Right lobe of liver (tissue), 6 donors: Measurements from ENCODE around the gene ATP13A2. TPM values are rescaled to one million over a fixed set of nuclear protein-coding genes. Genes with fewer than 3 reads are reported as not detected.

ENCODE experiments used
- ATAC-seq, 4 donors: fragments of 200-7000 bp; cut with Tn5 transposase; one replicate each; pipeline ENCODE4 v1.9.1; 2020; ENCODE audit warnings: mild to moderate bottlenecking in 4 of 4, moderate library complexity in 4 of 4
- DNase-seq, 3 donors: peaks; one replicate each; pipeline ENCODE4 v3.0.0-alpha.2; 2020
- H3K27ac ChIP-seq, 3 donors: fragments of 200-600 bp; one replicate each; pipeline ENCODE4 v1.8.0; 2022
- H3K27me3 ChIP-seq, 2 donors: fragments of 200-600 bp; one replicate each; pipeline ENCODE4 v1.8.0; 2022
- H3K36me3 ChIP-seq, 4 donors: fragments of 200-600 bp; sonication (generic) in 1 of 4; one replicate each; pipeline versions ENCODE4 v1.5.1 to v1.8.0; 2017 to 2022; ENCODE audit warnings: control low read depth in 1 of 4
- H3K4me1 ChIP-seq, 4 donors: fragments of 200-600 bp; sonication (generic) in 1 of 4; one replicate each; pipeline versions ENCODE4 v1.5.1 to v1.8.0; 2017 to 2022; ENCODE audit warnings: control low read depth in 1 of 4
- H3K4me3 ChIP-seq, 3 donors: fragments of 200-600 bp; one replicate each; pipeline ENCODE4 v1.8.0; 2022
- H3K9me3 ChIP-seq, 4 donors: fragments of 200-600 bp; sonication (generic) in 1 of 4; one replicate each; pipeline versions ENCODE4 v1.5.1 to v1.8.0; 2017 to 2022; ENCODE audit warnings: control low read depth in 1 of 4
- POLR2A ChIP-seq: fragments of 450-650 bp; IDR thresholded peaks from one replicate; pipeline ENCODE4 v1.6.1; 2017; ENCODE audit warnings: antibody characterized with exemption, mild to moderate bottlenecking
- WGBS: methylation state at CpG from one replicate; pipeline ENCODE4 v1.1.6; 2018; ENCODE audit warnings: low coverage, low lambda C conversion rate; ENCODE audit not compliant: insufficient coverage; ENCODE audit errors: missing lambda C conversion rate; 5-methylcytosine and 5-hydroxymethylcytosine counted together
- intact Hi-C, 2 donors: fragments of 100-400 bp; cut with DNase I; formaldehyde crosslinking; loops; one replicate each; pipeline versions ENCODE4 v1.11.2 to v1.14.1; 2022
- total RNA-seq, 6 experiments: library from RNA; depleted of rRNA in 2 of 6; stranded (reverse); fragments of >200 nt in 2 of 6; fragmentation: NEBNext Ultra II Directional in 3 of 6; extraction: Animal tissue kit (Norgen Biotek cat#: 25700) in 3 of 6; gene quantifications; one replicate each; pipeline versions ENCODE4 v1.1.0 to v1.2.4, GENCODE V29; 2016 to 2023
- TF ChIP-seq, protein P1 (sequence below), 4 donors: fragments of 200-600 bp in 3 of 4; fragments of 450-650 bp in 1 of 4; IDR thresholded peaks; one replicate each; pipeline versions ENCODE4 v1.5.1 to v1.8.0; 2016 to 2022; ENCODE audit warnings: antibody characterized with exemption in 4 of 4, mild to moderate bottlenecking in 2 of 4
- donor health status: DM: no; HTN: yes; CAD: no.
- donor health status: DM: no; HTN: no; CAD: no.
- donor health status: DM: no; HTN: no; CAD: no.
- donor health status: DM: no; HTN: yes; CAD: no.
- donor health status: DM: no; HTN: yes; CAD: no.

ATP13A2 gene
- total RNA-seq, 6 experiments from 2014 or later, result 5.0 to 12.5 (median 9.2) TPM

DNA sequence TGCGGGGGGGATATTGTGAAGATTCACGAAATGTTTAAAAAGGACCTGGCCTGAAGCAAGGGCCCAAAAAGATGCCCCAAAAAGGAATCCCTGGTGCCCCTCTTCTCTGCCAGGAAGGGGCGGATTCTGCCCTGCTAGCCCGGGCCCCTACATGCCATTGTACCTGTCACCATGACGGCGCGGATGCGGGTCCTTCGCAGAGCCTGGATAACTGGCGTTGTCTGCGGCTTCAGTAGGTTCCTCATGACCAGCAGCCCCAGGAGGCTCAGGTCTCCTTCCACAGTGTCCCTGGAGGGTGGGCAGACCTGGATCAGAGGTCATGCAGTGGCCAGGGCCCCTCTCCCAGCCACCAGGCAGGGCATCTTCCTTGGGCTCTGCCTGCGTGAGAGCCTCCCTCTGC is 20.2 kb downstream of the ATP13A2 start:
- no peaks in the 10 kb centered on the region for H3K27me3 ChIP-seq
- no peak overlapping the region for H3K4me3 ChIP-seq
- no peaks in the 10 kb centered on the region for H3K9me3 ChIP-seq
- no CpG with 5 or more reads among the region's 12 CpGs for WGBS
- no peaks in the 10 kb centered on the region for H3K36me3 ChIP-seq
- ATAC-seq (no peak), DNase-seq (no peak)
- intact Hi-C loops, result no loop called here
- H3K27ac ChIP-seq, result no peak overlapping the region
- TF ChIP-seq, protein P1, sequence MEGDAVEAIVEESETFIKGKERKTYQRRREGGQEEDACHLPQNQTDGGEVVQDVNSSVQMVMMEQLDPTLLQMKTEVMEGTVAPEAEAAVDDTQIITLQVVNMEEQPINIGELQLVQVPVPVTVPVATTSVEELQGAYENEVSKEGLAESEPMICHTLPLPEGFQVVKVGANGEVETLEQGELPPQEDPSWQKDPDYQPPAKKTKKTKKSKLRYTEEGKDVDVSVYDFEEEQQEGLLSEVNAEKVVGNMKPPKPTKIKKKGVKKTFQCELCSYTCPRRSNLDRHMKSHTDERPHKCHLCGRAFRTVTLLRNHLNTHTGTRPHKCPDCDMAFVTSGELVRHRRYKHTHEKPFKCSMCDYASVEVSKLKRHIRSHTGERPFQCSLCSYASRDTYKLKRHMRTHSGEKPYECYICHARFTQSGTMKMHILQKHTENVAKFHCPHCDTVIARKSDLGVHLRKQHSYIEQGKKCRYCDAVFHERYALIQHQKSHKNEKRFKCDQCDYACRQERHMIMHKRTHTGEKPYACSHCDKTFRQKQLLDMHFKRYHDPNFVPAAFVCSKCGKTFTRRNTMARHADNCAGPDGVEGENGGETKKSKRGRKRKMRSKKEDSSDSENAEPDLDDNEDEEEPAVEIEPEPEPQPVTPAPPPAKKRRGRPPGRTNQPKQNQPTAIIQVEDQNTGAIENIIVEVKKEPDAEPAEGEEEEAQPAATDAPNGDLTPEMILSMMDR (IDR thresholded peaks at IDR 0.05), result no peak
- no peak for TF ChIP-seq POLR2A
- no peaks in the 10 kb centered on the region for H3K4me1 ChIP-seq

DNA sequence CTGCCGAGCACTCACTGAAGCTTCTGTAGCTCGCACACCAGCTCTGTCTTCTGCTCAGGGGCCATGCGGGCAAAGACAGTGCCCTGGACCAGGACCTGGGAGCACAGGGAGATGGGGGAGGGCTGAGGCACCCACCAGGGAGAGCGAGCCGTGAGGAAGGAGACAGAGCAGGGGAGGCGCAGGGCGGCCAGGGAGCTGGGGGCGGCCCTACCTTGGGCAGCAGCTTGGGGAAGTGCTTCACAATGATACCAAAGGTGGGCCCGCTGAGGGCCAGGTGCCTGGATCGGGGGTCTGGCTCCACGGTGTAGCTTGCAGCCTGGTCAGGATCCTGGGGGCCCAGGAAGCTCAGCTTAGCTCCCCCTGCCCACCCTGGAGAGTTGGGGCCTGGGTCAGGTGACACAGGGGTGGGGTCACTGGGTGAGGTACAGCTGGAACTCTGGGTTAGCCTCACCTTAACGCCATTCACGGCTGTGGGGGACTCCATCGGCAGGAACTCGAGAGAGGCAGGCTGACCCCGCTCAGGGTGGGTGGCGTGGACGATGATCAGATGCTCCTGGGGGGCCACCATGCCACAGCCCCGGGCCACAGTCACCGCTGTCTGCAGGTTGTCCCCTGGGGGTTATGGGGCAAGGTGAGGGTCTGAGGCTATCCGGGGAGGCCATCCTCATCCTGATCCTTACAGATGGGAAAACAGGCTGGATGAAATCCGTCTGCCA is 21.9 kb downstream of the ATP13A2 start:
- no peak overlapping the region for H3K4me3 ChIP-seq
- 95% methylated on average over 8 of the region's 22 CpGs for WGBS
- no peaks in the 10 kb centered on the region for H3K4me1 ChIP-seq
- intact Hi-C loops, result no loop called here
- H3K9me3 ChIP-seq, result no peaks in the 10 kb centered on the region
- H3K27me3 ChIP-seq, result no peaks in the 10 kb centered on the region
- ATAC-seq (no peak), DNase-seq (no peak)
- H3K27ac ChIP-seq, result no peak overlapping the region
- TF ChIP-seq, protein P1 (IDR thresholded peaks at IDR 0.05), result no peak
- no peak for TF ChIP-seq POLR2A
- peaks cover 0 to 2% (median 0%) of the 10 kb centered on the region in 4 donors for H3K36me3 ChIP-seq

GRCh38 chr1:16988210-16988609 is 23.5 kb downstream of the ATP13A2 start:
- intact Hi-C loops, result no loop called here
- H3K4me3 ChIP-seq, result no peak overlapping the region
- H3K9me3 ChIP-seq, result no peaks in the 10 kb centered on the region
- no peak overlapping the region for H3K27ac ChIP-seq
- ATAC-seq (no peak), DNase-seq (no peak)
- 95% methylated on average over 3 of the region's 13 CpGs for WGBS
- no peaks in the 10 kb centered on the region for H3K4me1 ChIP-seq
- peaks cover 0 to 2% (median 0%) of the 10 kb centered on the region in 4 donors for H3K36me3 ChIP-seq
- H3K27me3 ChIP-seq, result no peaks in the 10 kb centered on the region
- TF ChIP-seq POLR2A, result no peak
- TF ChIP-seq, protein P1 (IDR thresholded peaks at IDR 0.05), result no peak

GRCh38 chr1:16986962-16987361 is 24.8 kb downstream of the ATP13A2 start:
- Histone ChIP-seq H3K9me3 (no peaks in the 10 kb centered on the region), H3K27me3 (no peaks in the 10 kb centered on the region), H3K4me3 (no peak overlapping the region), H3K27ac (no peak overlapping the region), H3K36me3 (peaks cover 0 to 2% (median 0%) of the 10 kb centered on the region in 4 donors), H3K4me1 (no peaks in the 10 kb centered on the region)
- ATAC-seq, result peak in 1 of 4 donors; percentile 12
- DNase-seq, result no peak
- no CpG with 5 or more reads among the region's 16 CpGs for WGBS
- TF ChIP-seq POLR2A, result no peak
- TF ChIP-seq, protein P1 (IDR thresholded peaks at IDR 0.05), result peak in 1 of 4 donors; percentile 10
- intact Hi-C loops, result no loop called here
